Body of pancreas (tissue), 4 donors: Measurements from ENCODE around the gene TNFRSF1A. TPM values are rescaled to one million over a fixed set of nuclear protein-coding genes. Genes with fewer than 3 reads are reported as not detected.

Source experiments
- ATAC-seq: fragments of 150-250 bp; one replicate; pipeline ENCODE4 v1.9.1; 2016
- DNase-seq, 4 donors: peaks; one replicate each; pipeline ENCODE4 v3.0.0-alpha.2; 2019
- H3K27ac ChIP-seq, 4 donors: fragments of 200-600 bp; sonication (generic); 1 replicate in 3 of 4; 2 replicates in 1 of 4; pipeline versions ENCODE4 v1.5.1 to v1.6.1; 2016 to 2019; ENCODE audit warnings: mild to moderate bottlenecking in 1 of 4, mixed read lengths in 1 of 4, moderate library complexity in 1 of 4
- H3K27me3 ChIP-seq, 2 donors: fragments of 200-600 bp; sonication (generic); one replicate each; pipeline ENCODE4 v1.6.0; 2016; ENCODE audit warnings: mild to moderate bottlenecking in 1 of 2
- H3K36me3 ChIP-seq, 2 donors: fragments of 200-600 bp; sonication (generic); replicated peaks in 1 of 2; 2 replicates each; pipeline ENCODE4 v1.5.1; 2016; ENCODE audit warnings: low read depth in 2 of 2; ENCODE audit not compliant: insufficient read depth in 1 of 2
- H3K4me1 ChIP-seq: fragments of 200-600 bp; sonication (generic); one replicate; pipeline ENCODE4 v1.6.0; 2016
- H3K4me3 ChIP-seq, 2 donors: fragments of 200-600 bp; sonication (generic); 1 replicate in 1 of 2; 2 replicates in 1 of 2; pipeline ENCODE4 v1.5.1; 2016 to 2019
- H3K9me3 ChIP-seq, 3 donors: fragments of 200-600 bp; sonication (generic); 1 replicate in 2 of 3; 2 replicates in 1 of 3; pipeline ENCODE4 v1.5.1; 2016
- CTCF ChIP-seq, 7 experiments: fragments of 450-650 bp in 4 of 7; fragments of 200-600 bp in 3 of 7; sonication (generic) in 3 of 7; IDR thresholded peaks; one replicate each; pipeline ENCODE4 v1.5.1; 2016 to 2019; ENCODE audit warnings: antibody characterized with exemption in 7 of 7
- POLR2A ChIP-seq, 3 donors: fragments of 450-650 bp; IDR thresholded peaks; one replicate each; pipeline ENCODE4 v1.6.1; 2016; ENCODE audit warnings: antibody characterized with exemption in 3 of 3, mild to moderate bottlenecking in 2 of 3
- whole genome bisulfite sequencing, 2 donors: methylation state at CpG; one replicate each; pipeline ENCODE4 v1.1.5; 2017; 5-methylcytosine and 5-hydroxymethylcytosine counted together
- intact Hi-C: fragments of 100-400 bp; cut with DNase I; formaldehyde crosslinking; loops from one replicate; pipeline ENCODE4 v1.15.1; 2023
- total RNA-seq, 2 donors: library from RNA; depleted of rRNA; stranded (reverse); fragments of >200 nt; gene quantifications; one replicate each; pipeline ENCODE4 v1.1.0, GENCODE V29; 2016

Gene TNFRSF1A
- total RNA-seq, 2 donors from 2014 or later, result 54.5 to 92.0 TPM

DNA sequence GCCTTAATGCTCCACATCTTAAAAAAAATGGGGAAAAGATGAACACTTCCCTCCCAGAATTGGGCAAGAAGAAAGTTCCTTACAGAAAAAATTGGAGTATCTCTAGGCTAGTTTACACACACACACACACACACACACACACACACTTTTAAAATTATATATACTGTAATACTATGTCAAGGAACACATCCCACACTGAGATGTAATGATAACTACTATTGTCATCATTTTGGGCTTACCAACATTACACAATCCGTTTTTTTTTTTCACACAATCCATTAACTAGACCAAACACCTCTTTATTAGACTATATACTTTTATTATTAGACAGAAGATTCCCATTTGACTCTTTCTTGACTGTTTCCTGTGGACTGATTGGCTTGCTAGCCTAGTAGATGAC is 44.6 kb upstream of the TNFRSF1A start:
- 18 to 24% methylated on average over 1 of the region's 1 CpG for whole genome bisulfite sequencing, 2 donors
- Histone ChIP-seq H3K27me3 (no peaks in the 10 kb centered on the region), H3K4me3 (no peak overlapping the region), H3K27ac (no peak overlapping the region), H3K9me3 (no peaks in the 10 kb centered on the region), H3K36me3 (peaks cover 10 to 16% of the 10 kb centered on the region in 2 donors), H3K4me1 (peaks cover 46% of the 10 kb centered on the region)
- ATAC-seq (no peak), DNase-seq (no peak)
- no peak for TF ChIP-seq POLR2A (IDR thresholded peaks at IDR 0.05)
- TF ChIP-seq CTCF (IDR thresholded peaks at IDR 0.05), result no peak
- intact Hi-C loops, result no loop called here

DNA sequence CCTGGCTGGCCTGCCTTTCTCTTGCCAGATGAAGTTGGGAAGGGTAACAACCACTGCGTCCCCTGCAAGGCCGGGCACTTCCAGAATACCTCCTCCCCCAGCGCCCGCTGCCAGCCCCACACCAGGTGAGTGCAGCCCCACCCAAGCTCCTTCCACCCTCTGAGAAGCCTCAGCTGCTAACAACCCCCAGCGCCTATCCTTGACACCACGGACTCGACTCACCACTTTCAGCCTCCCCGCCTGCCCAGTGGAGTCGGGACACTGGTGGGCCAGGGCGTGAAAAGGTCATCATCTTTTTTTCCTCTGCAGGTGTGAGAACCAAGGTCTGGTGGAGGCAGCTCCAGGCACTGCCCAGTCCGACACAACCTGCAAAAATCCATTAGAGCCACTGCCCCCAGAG is 44.2 kb upstream of the TNFRSF1A start:
- no peak overlapping the region for H3K4me3 ChIP-seq
- no peak for DNase-seq
- H3K27ac ChIP-seq, result no peak overlapping the region
- 77 to 86% methylated on average over 9 to 11 of the region's 11 CpGs for WGBS, 2 donors
- no peaks in the 10 kb centered on the region for H3K9me3 ChIP-seq
- intact Hi-C loops, result no loop called here
- H3K4me1 ChIP-seq, result peaks cover 45% of the 10 kb centered on the region
- no peaks in the 10 kb centered on the region for H3K27me3 ChIP-seq
- no peak for TF ChIP-seq POLR2A (IDR thresholded peaks at IDR 0.05)
- no peak for TF ChIP-seq CTCF (IDR thresholded peaks at IDR 0.05)
- peaks cover 10 to 15% of the 10 kb centered on the region in 2 donors for H3K36me3 ChIP-seq
- ATAC-seq, result no peak

DNA sequence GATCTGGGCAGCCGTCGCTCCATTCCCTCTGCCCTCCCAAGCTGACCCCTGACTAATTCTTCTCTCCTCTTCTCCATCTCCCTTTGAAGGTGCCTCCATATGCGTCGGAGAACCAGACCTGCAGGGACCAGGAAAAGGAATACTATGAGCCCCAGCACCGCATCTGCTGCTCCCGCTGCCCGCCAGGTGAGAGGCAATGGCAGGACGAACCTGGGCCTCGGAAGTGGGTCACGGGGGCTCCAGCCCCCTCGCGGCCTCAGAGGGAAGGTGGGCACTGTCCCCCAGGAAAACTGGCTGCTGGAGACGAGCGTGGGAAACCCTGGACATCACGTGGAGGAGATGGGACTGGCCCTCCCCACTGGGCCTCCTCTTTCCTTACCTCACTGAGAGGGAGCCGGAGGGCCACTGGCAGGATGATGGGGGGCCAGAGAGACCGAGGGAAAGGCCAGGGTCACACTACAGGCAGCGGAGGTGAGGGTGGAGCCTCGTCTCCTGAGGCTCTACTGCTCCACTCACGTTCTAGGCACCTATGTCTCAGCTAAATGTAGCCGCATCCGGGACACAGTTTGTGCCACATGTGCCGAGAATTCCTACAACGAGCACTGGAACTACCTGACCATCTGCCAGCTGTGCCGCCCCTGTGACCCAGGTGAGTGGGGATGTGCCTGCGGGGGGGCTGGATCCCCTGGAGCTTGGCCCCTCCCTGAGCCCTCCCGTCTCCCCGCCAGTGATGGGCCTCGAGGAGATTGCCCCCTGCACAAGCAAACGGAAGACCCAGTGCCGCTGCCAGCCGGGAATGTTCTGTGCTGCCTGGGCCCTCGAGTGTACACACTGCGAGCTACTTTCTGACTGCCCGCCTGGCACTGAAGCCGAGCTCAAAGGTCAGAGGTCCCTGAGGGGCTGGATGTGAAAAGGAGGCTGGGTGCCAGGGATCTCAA is 42.9 kb upstream of the TNFRSF1A start:
- peak in 1 of 4 donors; percentile 41 for DNase-seq
- peaks cover 45% of the 10 kb centered on the region for H3K4me1 ChIP-seq

DNA sequence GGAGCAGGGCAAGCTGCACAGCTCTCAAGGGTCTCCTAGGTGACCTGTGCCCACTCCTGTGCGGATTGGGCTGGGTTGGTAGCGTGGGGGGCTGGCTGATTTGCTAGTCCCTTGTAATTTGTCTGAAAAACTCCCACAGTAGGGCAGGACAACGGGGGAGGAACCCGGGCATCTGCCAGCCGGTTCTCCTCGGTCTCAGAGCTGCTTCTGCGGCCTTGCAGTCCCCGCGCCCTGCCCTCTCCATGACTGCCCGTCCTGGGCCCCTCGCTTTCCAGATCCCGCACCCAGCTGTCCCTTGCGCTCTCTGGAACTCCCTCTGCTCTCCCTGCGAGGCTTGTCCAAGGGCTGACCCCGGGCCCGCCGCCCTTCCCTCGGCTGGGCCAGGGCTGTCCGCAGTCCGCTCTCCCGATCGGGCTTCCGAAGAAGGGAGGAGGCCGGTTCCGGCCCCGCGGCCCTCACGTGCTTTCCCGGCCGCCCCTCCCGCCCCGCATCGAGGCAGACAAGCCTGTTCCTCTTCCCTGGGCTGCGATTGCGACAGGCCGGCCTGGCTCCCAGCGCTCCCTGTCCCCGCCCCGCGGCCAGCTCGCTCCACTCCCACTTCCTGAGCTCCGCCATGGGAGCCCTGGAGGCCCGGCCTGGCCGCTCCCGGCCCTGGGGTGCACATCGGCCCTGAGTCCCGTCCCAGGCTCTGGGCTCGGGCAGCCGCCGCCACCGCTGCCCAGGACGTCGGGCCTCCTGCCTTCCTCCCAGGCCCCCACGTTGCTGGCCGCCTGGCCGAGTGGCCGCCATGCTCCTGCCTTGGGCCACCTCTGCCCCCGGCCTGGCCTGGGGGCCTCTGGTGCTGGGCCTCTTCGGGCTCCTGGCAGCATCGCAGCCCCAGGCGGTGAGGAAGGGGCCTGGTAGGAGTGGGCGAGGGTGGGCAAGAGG is 42.0 kb upstream of the TNFRSF1A start, which contains the start of gene LTBR:
TSS of gene LTBR (plus strand) at position 591 of the 927 bp plus-strand sequence. CDS start at position 788, 197 bp downstream.
- ATAC-seq (peak; percentile 97), DNase-seq (peak; percentile 96 to 97 (median 96))
- peak within 1 kb of the TSS; percentile 66 to 88 for H3K4me3 ChIP-seq
- H3K27ac ChIP-seq, result peak within 1 kb of the TSS; percentile 80 to 95 (median 93)
- peaks cover 45% of the 10 kb centered on the region for H3K4me1 ChIP-seq
- no peaks in the 10 kb centered on the region for H3K27me3 ChIP-seq
- H3K9me3 ChIP-seq, result no peaks in the 10 kb centered on the region
- 4 to 7% methylated on average over 11 to 50 of the region's 62 CpGs for WGBS, 2 donors
- TF ChIP-seq CTCF (IDR thresholded peaks at IDR 0.05) (peak in 2 of 7 experiments; percentile 38 to 45), POLR2A (IDR thresholded peaks at IDR 0.05) (peak; percentile 73 to 89 (median 85))
- intact Hi-C loops, result no loop called here
- peaks cover 10 to 13% of the 10 kb centered on the region in 2 donors for H3K36me3 ChIP-seq

More for the DNA sequence above, 42.9 kb upstream of the TNFRSF1A start:
- peaks cover 10 to 14% of the 10 kb centered on the region in 2 donors for H3K36me3 ChIP-seq
- no peaks in the 10 kb centered on the region for H3K9me3 ChIP-seq
- ATAC-seq, result peak; percentile 5
- no peak for TF ChIP-seq POLR2A (IDR thresholded peaks at IDR 0.05)
- no peak for TF ChIP-seq CTCF (IDR thresholded peaks at IDR 0.05)
- no peaks in the 10 kb centered on the region for H3K27me3 ChIP-seq
- 19 to 22% methylated on average over 16 to 35 of the region's 36 CpGs for WGBS, 2 donors
- peak overlapping the region; percentile 66 to 88 for H3K4me3 ChIP-seq
- peak overlapping the region; percentile 59 to 95 (median 93) for H3K27ac ChIP-seq
- intact Hi-C loops, result no loop called here
